ENCODE results near the gene NKX2-3. TPM values are rescaled to one million over a fixed set of nuclear protein-coding genes. Genes with fewer than 3 reads are reported as not detected.

NKX2-3 gene
- total and polyA plus RNA-seq, 2 donors from 2014 or later: not detected

GRCh38 chr10:99537989-99538917, 5.5 kb downstream of the NKX2-3 start:
- H3K27me3 ChIP-seq (ENCODE audit: control insufficient read depth, insufficient read depth, low read length): peaks cover 69% of the 10 kb centered on the region
- no peak for DNase-seq
- H3K36me3 ChIP-seq (ENCODE audit: control insufficient read depth in 2 of 3, insufficient read depth in 3 of 3, low read length in 3 of 3): no peaks in the 10 kb centered on the region
- H3K9ac ChIP-seq (ENCODE audit: low read length in 3 of 3): no peak overlapping the region
- FAIRE-seq: no peak
- H3K4me1 ChIP-seq (ENCODE audit: control insufficient read depth in 2 of 3, insufficient read depth in 2 of 3, low read depth in 1 of 3, low read length in 3 of 3): peaks cover 0 to 10% (median 0%) of the 10 kb centered on the region in 3 donors
- no peak overlapping the region for H3K4me3 ChIP-seq (ENCODE audit: low read length in 3 of 3)
- intact Hi-C loops (cut with DNase I): no loop called here
- H3K9me3 ChIP-seq (ENCODE audit: control insufficient read depth in 2 of 3, insufficient read depth in 1 of 3, low read length in 3 of 3): no peaks in the 10 kb centered on the region
- TF ChIP-seq, protein P1, sequence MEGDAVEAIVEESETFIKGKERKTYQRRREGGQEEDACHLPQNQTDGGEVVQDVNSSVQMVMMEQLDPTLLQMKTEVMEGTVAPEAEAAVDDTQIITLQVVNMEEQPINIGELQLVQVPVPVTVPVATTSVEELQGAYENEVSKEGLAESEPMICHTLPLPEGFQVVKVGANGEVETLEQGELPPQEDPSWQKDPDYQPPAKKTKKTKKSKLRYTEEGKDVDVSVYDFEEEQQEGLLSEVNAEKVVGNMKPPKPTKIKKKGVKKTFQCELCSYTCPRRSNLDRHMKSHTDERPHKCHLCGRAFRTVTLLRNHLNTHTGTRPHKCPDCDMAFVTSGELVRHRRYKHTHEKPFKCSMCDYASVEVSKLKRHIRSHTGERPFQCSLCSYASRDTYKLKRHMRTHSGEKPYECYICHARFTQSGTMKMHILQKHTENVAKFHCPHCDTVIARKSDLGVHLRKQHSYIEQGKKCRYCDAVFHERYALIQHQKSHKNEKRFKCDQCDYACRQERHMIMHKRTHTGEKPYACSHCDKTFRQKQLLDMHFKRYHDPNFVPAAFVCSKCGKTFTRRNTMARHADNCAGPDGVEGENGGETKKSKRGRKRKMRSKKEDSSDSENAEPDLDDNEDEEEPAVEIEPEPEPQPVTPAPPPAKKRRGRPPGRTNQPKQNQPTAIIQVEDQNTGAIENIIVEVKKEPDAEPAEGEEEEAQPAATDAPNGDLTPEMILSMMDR (IDR thresholded peaks at IDR 0.05; ENCODE audit: borderline replicate concordance, extremely low read depth, insufficient read depth): no peak
- H3K27ac ChIP-seq (ENCODE audit: low read depth in 2 of 2, low read length in 2 of 2): no peak overlapping the region

DNA sequence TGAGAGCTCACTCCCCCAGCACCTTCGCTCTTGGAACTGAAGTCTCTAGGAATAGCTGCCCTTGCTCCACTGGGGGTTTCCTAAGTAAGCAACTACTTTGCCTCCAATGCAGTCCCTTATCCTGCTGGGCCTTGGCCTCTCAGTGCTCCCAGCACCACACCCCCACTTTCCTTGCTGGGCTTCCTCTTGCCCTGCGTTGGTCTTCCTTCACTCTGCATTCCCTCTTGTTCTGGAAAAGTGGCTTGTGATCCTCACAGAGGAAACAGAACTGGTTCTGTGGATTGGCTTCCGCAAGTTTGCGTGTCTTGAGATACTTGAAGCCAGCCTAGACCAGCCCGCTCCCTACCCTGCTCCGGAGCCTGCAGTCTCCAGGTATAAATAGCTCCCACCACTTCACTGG, 6.4 kb downstream of the NKX2-3 start:
- Histone ChIP-seq H3K36me3 (ENCODE audit: control insufficient read depth in 2 of 3, insufficient read depth in 3 of 3, low read length in 3 of 3) (no peaks in the 10 kb centered on the region), H3K4me3 (ENCODE audit: low read length in 3 of 3) (no peak overlapping the region), H3K9ac (ENCODE audit: low read length in 3 of 3) (no peak overlapping the region), H3K4me1 (ENCODE audit: control insufficient read depth in 2 of 3, insufficient read depth in 2 of 3, low read depth in 1 of 3, low read length in 3 of 3) (peaks cover 0 to 10% (median 0%) of the 10 kb centered on the region in 3 donors), H3K27me3 (ENCODE audit: control insufficient read depth, insufficient read depth, low read length) (peaks cover 67% of the 10 kb centered on the region), H3K27ac (ENCODE audit: low read depth in 2 of 2, low read length in 2 of 2) (no peak overlapping the region), H3K9me3 (ENCODE audit: control insufficient read depth in 2 of 3, insufficient read depth in 1 of 3, low read length in 3 of 3) (no peaks in the 10 kb centered on the region)
- TF ChIP-seq, protein P1 (IDR thresholded peaks at IDR 0.05; ENCODE audit: borderline replicate concordance, extremely low read depth, insufficient read depth): no peak
- intact Hi-C loops (cut with DNase I): no loop called here
- FAIRE-seq: no peak
- DNase-seq: no peak

- Histone ChIP-seq H3K27me3 (ENCODE audit: control insufficient read depth, insufficient read depth, low read length) (peaks cover 62% of the 10 kb centered on the region), H3K9ac (ENCODE audit: low read length in 3 of 3) (no peak overlapping the region), H3K4me3 (ENCODE audit: low read length in 3 of 3) (no peak overlapping the region), H3K9me3 (ENCODE audit: control insufficient read depth in 2 of 3, insufficient read depth in 1 of 3, low read length in 3 of 3) (no peaks in the 10 kb centered on the region), H3K27ac (ENCODE audit: low read depth in 2 of 2, low read length in 2 of 2) (no peak overlapping the region), H3K4me1 (ENCODE audit: control insufficient read depth in 2 of 3, insufficient read depth in 2 of 3, low read depth in 1 of 3, low read length in 3 of 3) (peaks cover 0 to 9% (median 0%) of the 10 kb centered on the region in 3 donors), H3K36me3 (ENCODE audit: control insufficient read depth in 2 of 3, insufficient read depth in 3 of 3, low read length in 3 of 3) (no peaks in the 10 kb centered on the region)
- TF ChIP-seq, protein P1 (IDR thresholded peaks at IDR 0.05; ENCODE audit: borderline replicate concordance, extremely low read depth, insufficient read depth): no peak
- no peak for DNase-seq
- intact Hi-C loops (cut with DNase I): no loop called here
- FAIRE-seq: no peak
Measured at GRCh38 chr10:99539820-99540219, 7.1 kb downstream of the NKX2-3 start.
